Brain microvascular endothelial cell (primary cell): ENCODE data around the gene NUP62.

Source experiments
- DNase-seq: peaks from one replicate; pipeline ENCODE4 v3.0.0-alpha.2; 2020
- H3K27ac ChIP-seq: fragments of 250-450 bp; sonication (Bioruptor Pico); 2 replicates; pipeline ENCODE4 v1.5.1; 2020; ENCODE audit warnings: mild to moderate bottlenecking, moderate library complexity
- H3K27me3 ChIP-seq: fragments of 250-450 bp; sonication (Bioruptor Pico); replicated peaks from 2 replicates; pipeline ENCODE4 v1.5.1; 2020; ENCODE audit warnings: mild to moderate bottlenecking
- H3K36me3 ChIP-seq: fragments of 250-450 bp; sonication (Bioruptor Pico); replicated peaks from 2 replicates; pipeline ENCODE4 v1.5.1; 2020; ENCODE audit warnings: mild to moderate bottlenecking
- H3K4me3 ChIP-seq: 2 replicates; pipeline ENCODE4 v1.5.1; 2011; ENCODE audit warnings: low read depth, mild to moderate bottlenecking, control low read depth, low read length, moderate library complexity
- CTCF ChIP-seq: IDR thresholded peaks from 2 replicates; pipeline ENCODE4 v1.5.1; 2011; ENCODE audit warnings: low read depth, mild to moderate bottlenecking, moderate library complexity, low read length, control low read depth, inconsistent platforms; ENCODE audit errors: missing control alignments
- in situ Hi-C: cut with HindIII; loops from 2 replicates; pipeline ENCODE4 v1.10.0; 2017; ENCODE audit warnings: low sequenced_read_pairs, low pct_ligation_motif_present

Gene NUP62

GRCh38 chr19:49894011-49894664 lies 35.2 kb downstream of the NUP62 start:
- Histone ChIP-seq H3K36me3 (no peaks in the 10 kb centered on the region), H3K4me3 (no peak overlapping the region), H3K27ac (no peak overlapping the region), H3K27me3 (no peaks in the 10 kb centered on the region)
- no peak for TF ChIP-seq CTCF
- no peak for DNase-seq
- in situ Hi-C loops = no loop called here

- no peaks in the 10 kb centered on the region for H3K27me3 ChIP-seq
- H3K27ac ChIP-seq = no peak overlapping the region
- peaks cover 3% of the 10 kb centered on the region for H3K36me3 ChIP-seq
- TF ChIP-seq CTCF = no peak
- no peak overlapping the region for H3K4me3 ChIP-seq
- in situ Hi-C loops = no loop called here
- DNase-seq = no peak
Measured at GRCh38 chr19:49892716-49893115, 36.6 kb downstream of the NUP62 start.

- H3K27me3 ChIP-seq = no peaks in the 10 kb centered on the region
- no peak for DNase-seq
- no peak overlapping the region for H3K27ac ChIP-seq
- peaks cover 3% of the 10 kb centered on the region for H3K36me3 ChIP-seq
- no peak overlapping the region for H3K4me3 ChIP-seq
- in situ Hi-C loops = no loop called here
- TF ChIP-seq CTCF = no peak
Measured at GRCh38 chr19:49891393-49891792, 37.9 kb downstream of the NUP62 start.

- Histone ChIP-seq H3K36me3 (peaks cover 3% of the 10 kb centered on the region), H3K27ac (no peak overlapping the region), H3K27me3 (no peaks in the 10 kb centered on the region), H3K4me3 (peak overlapping the region; percentile 5)
- DNase-seq = no peak
- in situ Hi-C loops = no loop called here
- TF ChIP-seq CTCF = no peak
Measured at GRCh38 chr19:49890349-49891311, 38.7 kb downstream of the NUP62 start.

GRCh38 chr19:49889687-49890348 lies 39.5 kb downstream of the NUP62 start:
- no peaks in the 10 kb centered on the region for H3K27me3 ChIP-seq
- TF ChIP-seq CTCF = peak; percentile 72
- no peak overlapping the region for H3K27ac ChIP-seq
- peak; percentile 60 for DNase-seq
- peak overlapping the region; percentile 5 for H3K4me3 ChIP-seq
- in situ Hi-C loops = no loop called here
- peaks cover 5% of the 10 kb centered on the region for H3K36me3 ChIP-seq
